ENCODE results near the gene MED19.

The MED19 gene

GRCh38 chr11:57674251-57674650 is 37.8 kb downstream of the MED19 start:
- no peak overlapping the region for H3K4me3 ChIP-seq (ENCODE audit: insufficient read depth, low read length, poor library complexity, severe bottlenecking)
- peaks cover 41% of the 10 kb centered on the region for H4K20me1 ChIP-seq (ENCODE audit: low read depth, low read length)
- no peak overlapping the region for H3K9ac ChIP-seq (ENCODE audit: low read length)
- H3K4me2 ChIP-seq (ENCODE audit: low read depth, low read length, poor library complexity, severe bottlenecking): no peak overlapping the region
- no peaks in the 10 kb centered on the region for H3F3A ChIP-seq (ENCODE audit: insufficient read depth)
- H3K36me3 ChIP-seq (ENCODE audit: low read length): peaks cover 28% of the 10 kb centered on the region; the same call in 1 of the 2 replicates
- no peaks in the 10 kb centered on the region for H3K9me2 ChIP-seq (replicated peaks; ENCODE audit: insufficient read depth, low read length)
- H3K27me3 ChIP-seq (ENCODE audit: low read length): no peaks in the 10 kb centered on the region
- peaks cover 96% of the 10 kb centered on the region for H3K79me2 ChIP-seq (ENCODE audit: insufficient read depth, low read length)
- H3K9me3 ChIP-seq (ENCODE audit: insufficient read depth, low read length): no peaks in the 10 kb centered on the region
- TF ChIP-seq CTCF (IDR thresholded peaks at IDR 0.05; ENCODE audit: insufficient read depth, low read length, poor library complexity, severe bottlenecking) (no peak), EZH2phosphoT487 (conservative IDR thresholded peaks at IDR 0.05; ENCODE audit: low read length) (no peak)
- H2AFZ ChIP-seq (ENCODE audit: low read depth, low read length, severe bottlenecking): no peak overlapping the region
- no peak overlapping the region for H3K27ac ChIP-seq (ENCODE audit: low read depth, low read length)

GRCh38 chr11:57668434-57668782 is 43.6 kb downstream of the MED19 start:
- H3K9me3 ChIP-seq (ENCODE audit: insufficient read depth, low read length): no peaks in the 10 kb centered on the region
- peak overlapping the region; percentile 34 for H2AFZ ChIP-seq (ENCODE audit: low read depth, low read length, severe bottlenecking)
- peaks cover 7% of the 10 kb centered on the region; the same call in 1 of the 2 replicates for H3K36me3 ChIP-seq (ENCODE audit: low read length)
- H3K4me2 ChIP-seq (ENCODE audit: low read depth, low read length, poor library complexity, severe bottlenecking): peak overlapping the region; percentile 77
- H3K9ac ChIP-seq (ENCODE audit: low read length): peak overlapping the region; percentile 94
- H3K4me3 ChIP-seq (ENCODE audit: insufficient read depth, low read length, poor library complexity, severe bottlenecking): peak overlapping the region; percentile 98
- peaks cover 20% of the 10 kb centered on the region for H4K20me1 ChIP-seq (ENCODE audit: low read depth, low read length)
- H3F3A ChIP-seq (ENCODE audit: insufficient read depth): 0 out of 2 replicates have a peak, but pooled peaks cover 5% of the 10 kb centered on the region
- no peaks in the 10 kb centered on the region for H3K27me3 ChIP-seq (ENCODE audit: low read length)
- no peak for TF ChIP-seq EZH2phosphoT487 (conservative IDR thresholded peaks at IDR 0.05; ENCODE audit: low read length)
- no peak for TF ChIP-seq CTCF (IDR thresholded peaks at IDR 0.05; ENCODE audit: insufficient read depth, low read length, poor library complexity, severe bottlenecking)
- peaks cover 54% of the 10 kb centered on the region for H3K79me2 ChIP-seq (ENCODE audit: insufficient read depth, low read length)
- peak overlapping the region; percentile 82 for H3K27ac ChIP-seq (ENCODE audit: low read depth, low read length)
- no peaks in the 10 kb centered on the region for H3K9me2 ChIP-seq (replicated peaks; ENCODE audit: insufficient read depth, low read length)

- H3K36me3 ChIP-seq (ENCODE audit: low read length): peaks cover 4% of the 10 kb centered on the region; the same call in 1 of the 2 replicates
- H3F3A ChIP-seq (ENCODE audit: insufficient read depth): peaks cover 7% of the 10 kb centered on the region; the same call in 1 of the 2 replicates
- H4K20me1 ChIP-seq (ENCODE audit: low read depth, low read length): peaks cover 20% of the 10 kb centered on the region
- TF ChIP-seq CTCF (IDR thresholded peaks at IDR 0.05; ENCODE audit: insufficient read depth, low read length, poor library complexity, severe bottlenecking) (peak; percentile 26), EZH2phosphoT487 (conservative IDR thresholded peaks at IDR 0.05; ENCODE audit: low read length) (no peak)
- H3K4me3 ChIP-seq (ENCODE audit: insufficient read depth, low read length, poor library complexity, severe bottlenecking): peak within 1 kb of the TSS; percentile 98
- H3K9me3 ChIP-seq (ENCODE audit: insufficient read depth, low read length): no peaks in the 10 kb centered on the region
- no peaks in the 10 kb centered on the region for H3K27me3 ChIP-seq (ENCODE audit: low read length)
- peak within 1 kb of the TSS; percentile 77 for H3K4me2 ChIP-seq (ENCODE audit: low read depth, low read length, poor library complexity, severe bottlenecking)
- peak within 1 kb of the TSS; percentile 82 for H3K27ac ChIP-seq (ENCODE audit: low read depth, low read length)
- H2AFZ ChIP-seq (ENCODE audit: low read depth, low read length, severe bottlenecking): peak within 1 kb of the TSS; percentile 66
- H3K9me2 ChIP-seq (replicated peaks; ENCODE audit: insufficient read depth, low read length): no peaks in the 10 kb centered on the region
- peak within 1 kb of the TSS; percentile 94 for H3K9ac ChIP-seq (ENCODE audit: low read length)
- peaks cover 49% of the 10 kb centered on the region for H3K79me2 ChIP-seq (ENCODE audit: insufficient read depth, low read length)
These were observed 44.1 kb downstream of the MED19 start, which contains the start of gene ZDHHC5 for GRCh38 chr11:57667736-57668433. ZDHHC5 (plus strand) TSS chr11:57668114; CDS start chr11:57673091, 4,977 bp downstream.

Measured in SU-DHL-6 (cell line).